ENCODE data around the gene COPG2. TPM values are rescaled to one million over a fixed set of nuclear protein-coding genes. Genes with fewer than 3 reads are reported as not detected.

The COPG2 gene
- total RNA-seq, 4 donors from 2014 or later: 22.4 to 25.7 (median 24.7) TPM

GRCh38 chr7:130486954-130487436, 181.6 kb downstream of the COPG2 start:
- no peaks in the 10 kb centered on the region for H3K4me1 ChIP-seq
- no peak for DNase-seq
- H3K27me3 ChIP-seq: no peaks in the 10 kb centered on the region
- intact Hi-C loops (cut with DNase I): loop anchor here (10.0 kb wide), 1 partner anchor 212 kb away; no protein-coding TSS in a partner anchor
- no peak for TF ChIP-seq CTCF (IDR thresholded peaks at IDR 0.05)
- no peak for TF ChIP-seq POLR2A (IDR thresholded peaks at IDR 0.05)
- H3K4me3 ChIP-seq (replicated peaks in 1 of 3): peak overlapping the region in 2 of 3 donors; percentile 50 to 63
- no peaks in the 10 kb centered on the region for H3K36me3 ChIP-seq
- no peaks in the 10 kb centered on the region for H3K9me3 ChIP-seq
- 8 to 12% methylated on average over 6 of the region's 6 CpGs for WGBS, 2 donors
- H3K27ac ChIP-seq: peak overlapping the region; percentile 53 to 75 (median 68)

DNA sequence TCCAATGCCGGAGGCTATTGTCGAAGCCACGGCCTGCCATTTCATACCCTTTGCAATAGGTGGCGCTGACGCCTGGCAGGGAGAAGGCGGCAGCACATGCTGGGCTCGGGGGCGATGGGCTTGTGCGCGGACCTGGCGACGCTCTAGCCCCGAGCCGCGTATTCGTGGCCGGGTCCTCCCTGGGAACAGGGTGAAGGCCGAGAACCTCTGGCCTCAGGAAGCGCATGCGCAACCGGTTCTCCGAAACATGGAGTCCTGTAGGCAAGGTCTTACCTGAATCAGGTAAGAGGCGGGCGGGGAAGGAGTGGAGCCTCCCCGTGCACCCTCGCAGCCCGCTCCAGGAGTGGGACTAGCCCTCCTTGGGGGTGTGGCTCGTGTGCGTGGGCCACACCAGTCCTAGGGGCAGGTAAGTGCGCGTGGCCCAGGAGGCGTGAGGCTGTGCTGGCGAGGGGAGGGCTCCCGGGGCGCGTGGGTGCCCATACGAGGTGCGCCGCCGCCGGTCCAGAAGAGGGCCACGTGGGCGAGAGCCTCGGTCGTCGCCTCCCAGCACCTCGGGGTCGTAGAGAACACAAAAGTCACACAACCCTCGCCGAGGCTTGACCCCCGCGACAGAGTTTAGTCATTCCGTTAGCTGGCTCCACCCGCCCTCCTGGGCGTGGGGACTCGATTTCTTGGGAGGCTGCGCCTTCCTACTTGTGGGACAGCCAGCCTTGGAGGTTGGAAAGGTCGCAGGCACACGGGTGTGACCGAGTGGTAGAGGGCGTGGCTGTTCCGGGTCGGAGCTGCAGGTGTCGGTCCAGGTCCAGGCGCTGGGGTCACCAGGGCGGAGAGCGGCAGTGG, 182.2 kb downstream of the COPG2 start:
- Histone ChIP-seq H3K4me1 (no peaks in the 10 kb centered on the region), H3K4me3 (replicated peaks in 1 of 3) (peak overlapping the region in 2 of 3 donors; percentile 50 to 63), H3K9me3 (no peaks in the 10 kb centered on the region), H3K27ac (peak overlapping the region; percentile 53 to 75 (median 68)), H3K36me3 (no peaks in the 10 kb centered on the region), H3K27me3 (no peaks in the 10 kb centered on the region)
- 14 to 16% methylated on average over 24 to 42 of the region's 67 CpGs for WGBS, 2 donors
- intact Hi-C loops (cut with DNase I): loop anchor here (10.0 kb wide), 1 partner anchor 212 kb away; no protein-coding TSS in a partner anchor
- peak; percentile 53 to 90 (median 74) for TF ChIP-seq CTCF (IDR thresholded peaks at IDR 0.05)
- no peak for TF ChIP-seq POLR2A (IDR thresholded peaks at IDR 0.05)
- peak; percentile 88 to 91 for DNase-seq

- Histone ChIP-seq H3K4me3 (replicated peaks in 1 of 3) (peak overlapping the region in 1 of 3 donors; percentile 50), H3K4me1 (no peaks in the 10 kb centered on the region), H3K9me3 (no peaks in the 10 kb centered on the region), H3K27me3 (no peaks in the 10 kb centered on the region), H3K27ac (peak overlapping the region in 2 of 3 donors; percentile 68 to 75), H3K36me3 (no peaks in the 10 kb centered on the region)
- no peak for TF ChIP-seq POLR2A (IDR thresholded peaks at IDR 0.05)
- TF ChIP-seq CTCF (IDR thresholded peaks at IDR 0.05): no peak
- DNase-seq: no peak
- WGBS, 2 donors: 67 to 73% methylated on average over 11 of the region's 11 CpGs
- intact Hi-C loops (cut with DNase I): loop anchor here (10.0 kb wide), 1 partner anchor 211 kb away; no protein-coding TSS in a partner anchor
Observed at GRCh38 chr7:130485734-130486113, 182.8 kb downstream of the COPG2 start.

DNA sequence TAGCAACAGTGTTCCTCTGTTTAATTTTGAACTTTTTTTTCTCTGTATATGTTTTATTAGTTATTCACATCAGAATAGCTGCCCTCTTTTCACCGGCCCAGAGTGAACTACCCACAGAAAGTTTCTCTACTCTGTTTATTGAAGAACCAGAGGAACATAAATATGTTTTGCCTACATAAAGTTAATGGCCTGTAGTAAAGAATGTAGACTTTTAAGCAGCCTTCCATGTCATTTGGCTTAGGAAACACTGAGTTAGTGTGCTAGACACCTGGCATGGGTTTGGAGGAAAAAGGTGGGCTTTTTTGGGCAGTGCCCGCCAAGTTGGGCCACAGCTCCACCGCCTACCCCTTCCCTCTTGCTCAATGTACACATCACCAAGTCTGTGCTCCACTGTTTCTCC, 185.5 kb downstream of the COPG2 start:
- no peak overlapping the region for H3K4me3 ChIP-seq (replicated peaks in 1 of 3)
- H3K4me1 ChIP-seq: no peaks in the 10 kb centered on the region
- H3K9me3 ChIP-seq: no peaks in the 10 kb centered on the region
- intact Hi-C loops (cut with DNase I): loop anchor here (10.0 kb wide), 1 partner anchor 208 kb away; no protein-coding TSS in a partner anchor
- TF ChIP-seq CTCF (IDR thresholded peaks at IDR 0.05) (no peak), POLR2A (IDR thresholded peaks at IDR 0.05) (no peak)
- 93 to 97% methylated on average over 3 of the region's 3 CpGs for WGBS, 2 donors
- no peak overlapping the region for H3K27ac ChIP-seq
- H3K36me3 ChIP-seq: no peaks in the 10 kb centered on the region
- DNase-seq: no peak
- H3K27me3 ChIP-seq: no peaks in the 10 kb centered on the region

- Histone ChIP-seq H3K27ac (no peak overlapping the region), H3K27me3 (no peaks in the 10 kb centered on the region), H3K4me3 (replicated peaks in 1 of 3) (no peak overlapping the region), H3K9me3 (no peaks in the 10 kb centered on the region), H3K4me1 (no peaks in the 10 kb centered on the region), H3K36me3 (no peaks in the 10 kb centered on the region)
- 65 to 92% methylated on average over 1 of the region's 1 CpG for WGBS, 2 donors
- TF ChIP-seq CTCF (IDR thresholded peaks at IDR 0.05): no peak
- no peak for TF ChIP-seq POLR2A (IDR thresholded peaks at IDR 0.05)
- DNase-seq: no peak
- intact Hi-C loops (cut with DNase I): loop anchor here (10.0 kb wide), 1 partner anchor 207 kb away; no protein-coding TSS in a partner anchor
Observed at GRCh38 chr7:130481898-130482297, 186.7 kb downstream of the COPG2 start.

All from thyroid gland (tissue), 4 donors.